Keratinocyte (primary cell): ENCODE results near the gene CTSD. TPM values are rescaled to one million over a fixed set of nuclear protein-coding genes. Genes with fewer than 3 reads are reported as not detected.

ENCODE experiments used
- DNase-seq: peaks from one replicate; pipeline ENCODE4 v3.0.0-alpha.2; 2011; ENCODE audit warnings: low read depth, missing footprints, low spot score
- FAIRE-seq: peaks from 2 replicates; lab custom pipeline; 2011; peaks lifted over from hg19 to GRCh38; lab: Jason Lieb, UNC
- H2AFZ ChIP-seq: 2 replicates; pipeline ENCODE4 v1.6.0; 2012; ENCODE audit warnings: low read length, control low read depth, inconsistent platforms; ENCODE audit not compliant: control insufficient read depth
- H3K27ac ChIP-seq: 2 replicates; pipeline ENCODE4 v1.5.1; 2011; ENCODE audit warnings: low read length; ENCODE audit not compliant: control insufficient read depth, insufficient read depth
- H3K27me3 ChIP-seq: 3 replicates; pipeline ENCODE4 v1.6.0; 2011; ENCODE audit warnings: low read length; ENCODE audit not compliant: control insufficient read depth, insufficient read depth; ENCODE audit errors: extremely low read depth
- H3K36me3 ChIP-seq, 2 experiments: 2 replicates in 1 of 2; 3 replicates in 1 of 2; pipeline ENCODE4 v1.5.1; 2011; ENCODE audit warnings: low read length in 2 of 2, mild to moderate bottlenecking in 1 of 2; ENCODE audit not compliant: control insufficient read depth in 2 of 2, insufficient read depth in 2 of 2; ENCODE audit errors: extremely low read depth in 1 of 2
- H3K4me1 ChIP-seq: 3 replicates; pipeline ENCODE4 v1.5.1; 2011; ENCODE audit warnings: low read length; ENCODE audit not compliant: control insufficient read depth, insufficient read depth; ENCODE audit errors: extremely low read depth
- H3K4me2 ChIP-seq: 3 replicates; pipeline ENCODE4 v1.6.0; 2011; ENCODE audit warnings: low read depth, low read length; ENCODE audit not compliant: control insufficient read depth, insufficient read depth; ENCODE audit errors: extremely low read depth
- H3K4me3 ChIP-seq, 3 experiments: fragments of 200-600 bp in 1 of 3; sonication (generic) in 1 of 3; 2 replicates in 2 of 3; 3 replicates in 1 of 3; pipeline ENCODE4 v1.5.1; 2011 to 2016; ENCODE audit warnings: low read length in 3 of 3, mild to moderate bottlenecking in 3 of 3, control low read depth in 2 of 3, inconsistent platforms in 1 of 3, low read depth in 1 of 3, mixed read lengths in 1 of 3, mixed run types in 1 of 3, moderate library complexity in 1 of 3; ENCODE audit not compliant: control insufficient read depth in 2 of 3, insufficient read depth in 2 of 3; ENCODE audit errors: extremely low read depth in 1 of 3
- H3K79me2 ChIP-seq: 2 replicates; pipeline ENCODE4 v1.6.0; 2012; ENCODE audit warnings: low read length; ENCODE audit not compliant: control insufficient read depth, insufficient read depth
- H3K9ac ChIP-seq: 3 replicates; pipeline ENCODE4 v1.6.0; 2011; ENCODE audit warnings: low read length; ENCODE audit not compliant: control insufficient read depth, insufficient read depth; ENCODE audit errors: extremely low read depth
- H3K9me1 ChIP-seq: 3 replicates; pipeline ENCODE4 v1.6.0; 2011; ENCODE audit warnings: low read length; ENCODE audit not compliant: control insufficient read depth, insufficient read depth; ENCODE audit errors: extremely low read depth
- H3K9me3 ChIP-seq: 2 replicates; pipeline ENCODE4 v1.5.1; 2012; ENCODE audit warnings: low read depth, low read length; ENCODE audit not compliant: control insufficient read depth
- H4K20me1 ChIP-seq: 3 replicates; pipeline ENCODE4 v1.6.0; 2011; ENCODE audit warnings: low read length; ENCODE audit not compliant: control insufficient read depth, insufficient read depth; ENCODE audit errors: extremely low read depth
- EZH2 ChIP-seq: IDR thresholded peaks from one replicate; pipeline ENCODE4 v1.6.1; 2012; ENCODE audit warnings: inconsistent platforms, mild to moderate bottlenecking, low read length, moderate library complexity
- dilution Hi-C: fragments of 300-500 bp; cut with MboI; formaldehyde crosslinking; loops from one replicate; pipeline ENCODE4 v1.7.0; 2020; ENCODE audit warnings: low sequenced_read_pairs; ENCODE audit not compliant: extremely low pct_ligation_motif_present
- polyA plus RNA-seq, 5 experiments: library from polyadenylated mRNA; depleted of rRNA in 3 of 5; stranded (reverse) in 3 of 5; stranded (forward) in 1 of 5; unstranded in 1 of 5; fragments of >200 nt; gene quantifications; 1 replicate in 1 of 5; 2 replicates in 3 of 5; 3 replicates in 1 of 5; pipeline versions ENCODE4 v1.2.1 to v1.2.3, GENCODE V29; 2011 to 2012; ENCODE audit warnings: missing spikeins in 2 of 5, low read depth in 1 of 5, low replicate concordance in 1 of 5
- TF ChIP-seq, protein P1 (sequence below), 3 experiments: IDR thresholded peaks in 1 of 3; conservative IDR thresholded peaks in 1 of 3; optimal IDR thresholded peaks in 1 of 3; 2 replicates in 2 of 3; 3 replicates in 1 of 3; pipeline versions ENCODE3 to v1.5.1; 2011; ENCODE audit warnings: low read length in 3 of 3, mild to moderate bottlenecking in 3 of 3, moderate library complexity in 2 of 3, control low read depth in 1 of 3, inconsistent platforms in 1 of 3; ENCODE audit not compliant: insufficient read depth in 2 of 3; ENCODE audit errors: extremely low read depth in 1 of 3

Gene CTSD
- polyA plus RNA-seq, 1 donor (not counting 4 experiments of a cell fraction or from before 2014, with no cell fraction given) = 152 TPM

DNA sequence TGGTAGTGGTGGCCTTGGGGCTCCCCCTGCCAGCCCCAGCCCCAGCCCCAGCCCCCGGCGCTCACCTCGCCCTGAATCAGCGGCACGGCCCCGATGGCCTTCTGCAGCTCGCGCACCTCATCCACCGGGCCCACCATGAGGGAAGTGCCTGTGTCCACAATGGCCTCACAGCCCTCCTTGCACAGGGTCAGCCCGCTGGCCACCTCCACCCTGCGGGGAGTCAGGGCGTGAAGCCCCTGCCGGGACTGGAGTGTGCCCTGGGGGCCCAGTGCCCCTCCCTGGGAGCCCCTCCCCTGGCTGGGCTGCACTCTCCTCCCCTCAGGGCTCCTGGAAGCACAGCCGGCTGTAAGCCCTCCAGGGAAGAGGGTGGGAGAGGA, 9.8 kb downstream of the CTSD start:
- TF ChIP-seq, protein P1, sequence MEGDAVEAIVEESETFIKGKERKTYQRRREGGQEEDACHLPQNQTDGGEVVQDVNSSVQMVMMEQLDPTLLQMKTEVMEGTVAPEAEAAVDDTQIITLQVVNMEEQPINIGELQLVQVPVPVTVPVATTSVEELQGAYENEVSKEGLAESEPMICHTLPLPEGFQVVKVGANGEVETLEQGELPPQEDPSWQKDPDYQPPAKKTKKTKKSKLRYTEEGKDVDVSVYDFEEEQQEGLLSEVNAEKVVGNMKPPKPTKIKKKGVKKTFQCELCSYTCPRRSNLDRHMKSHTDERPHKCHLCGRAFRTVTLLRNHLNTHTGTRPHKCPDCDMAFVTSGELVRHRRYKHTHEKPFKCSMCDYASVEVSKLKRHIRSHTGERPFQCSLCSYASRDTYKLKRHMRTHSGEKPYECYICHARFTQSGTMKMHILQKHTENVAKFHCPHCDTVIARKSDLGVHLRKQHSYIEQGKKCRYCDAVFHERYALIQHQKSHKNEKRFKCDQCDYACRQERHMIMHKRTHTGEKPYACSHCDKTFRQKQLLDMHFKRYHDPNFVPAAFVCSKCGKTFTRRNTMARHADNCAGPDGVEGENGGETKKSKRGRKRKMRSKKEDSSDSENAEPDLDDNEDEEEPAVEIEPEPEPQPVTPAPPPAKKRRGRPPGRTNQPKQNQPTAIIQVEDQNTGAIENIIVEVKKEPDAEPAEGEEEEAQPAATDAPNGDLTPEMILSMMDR (optimal IDR thresholded peaks at IDR 0.05 in 1 of 3, IDR thresholded peaks at IDR 0.05 in 1 of 3, conservative IDR thresholded peaks at IDR 0.05 in 1 of 3; ENCODE audit: extremely low read depth in 1 of 3, insufficient read depth in 2 of 3, low read length in 3 of 3) = no peak
- TF ChIP-seq EZH2 = no peak
- DNase-seq = no peak
- no peaks in the 10 kb centered on the region for H3K9me1 ChIP-seq
- dilution Hi-C loops = no loop called here
- peaks cover 12% of the 10 kb centered on the region for H3K27me3 ChIP-seq
- H3K4me3 ChIP-seq = no peak overlapping the region
- FAIRE-seq = no peak
- H3K9me3 ChIP-seq = no peaks in the 10 kb centered on the region
- H3K4me2 ChIP-seq = no peak overlapping the region
- H3K9ac ChIP-seq = no peak overlapping the region
- no peak overlapping the region for H2AFZ ChIP-seq
- H3K27ac ChIP-seq = no peak overlapping the region
- H3K4me1 ChIP-seq = peaks cover 7% of the 10 kb centered on the region
- H3K36me3 ChIP-seq = peaks cover under 1 to 28% of the 10 kb centered on the region in 2 experiments
- no peaks in the 10 kb centered on the region for H4K20me1 ChIP-seq
- H3K79me2 ChIP-seq = no peaks in the 10 kb centered on the region

GRCh38 chr11:1753229-1753928, 10.3 kb downstream of the CTSD start:
- no peak overlapping the region for H2AFZ ChIP-seq
- H3K79me2 ChIP-seq = no peaks in the 10 kb centered on the region
- no peak overlapping the region for H3K27ac ChIP-seq
- no peak overlapping the region for H3K9ac ChIP-seq
- H3K9me3 ChIP-seq = no peaks in the 10 kb centered on the region
- DNase-seq (no peak), FAIRE-seq (no peak)
- no peak overlapping the region for H3K4me2 ChIP-seq
- no peaks in the 10 kb centered on the region for H3K9me1 ChIP-seq
- H3K27me3 ChIP-seq = peaks cover 18% of the 10 kb centered on the region
- peaks cover 0 to 28% of the 10 kb centered on the region in 2 experiments for H3K36me3 ChIP-seq
- peaks cover 12% of the 10 kb centered on the region for H3K4me1 ChIP-seq
- dilution Hi-C loops = no loop called here
- no peak for TF ChIP-seq EZH2
- TF ChIP-seq, protein P1 (optimal IDR thresholded peaks at IDR 0.05 in 1 of 3, IDR thresholded peaks at IDR 0.05 in 1 of 3, conservative IDR thresholded peaks at IDR 0.05 in 1 of 3; ENCODE audit: extremely low read depth in 1 of 3, insufficient read depth in 2 of 3, low read length in 3 of 3) = no peak
- no peak overlapping the region for H3K4me3 ChIP-seq
- H4K20me1 ChIP-seq = no peaks in the 10 kb centered on the region
